ENCODE measurements around the gene UACA. TPM values are rescaled to one million over a fixed set of nuclear protein-coding genes. Genes with fewer than 3 reads are reported as not detected.

Gene UACA
- total RNA-seq, 1 experiment from 2014 or later: 141 TPM

- H3K4me3 ChIP-seq (ENCODE audit: low read depth, low read length): no peak overlapping the region
- peak in 1 of 2 experiments; percentile 25 for DNase-seq
- no peaks in the 10 kb centered on the region for H3K36me3 ChIP-seq (ENCODE audit: control insufficient read depth, insufficient read depth, low read length)
- no peaks in the 10 kb centered on the region for H3K27me3 ChIP-seq (replicated peaks; ENCODE audit: control insufficient read depth, insufficient read depth, low read length)
- intact Hi-C loops (cut with micrococcal nuclease; ENCODE audit: unreplicated experiment): loop anchor here (2.0 kb wide), 1 partner anchor 75 kb away; no protein-coding TSS in a partner anchor
- Mint-ChIP-seq H3K4me1 (ENCODE audit: low read depth, unreplicated experiment) (peaks cover 50% of the 10 kb centered on the region), H3K4me3 (ENCODE audit: unreplicated experiment) (peak overlapping the region; percentile 60), H3K27me3 (ENCODE audit: insufficient read depth, unreplicated experiment) (no peaks in the 10 kb centered on the region), H3K36me3 (ENCODE audit: insufficient read depth, unreplicated experiment) (peaks cover 14% of the 10 kb centered on the region), H3K9me3 (ENCODE audit: unreplicated experiment) (peaks cover 7% of the 10 kb centered on the region), H3K27ac (ENCODE audit: unreplicated experiment) (peak overlapping the region; percentile 34)
- ChIA-PET POLR2A (interaction anchor here (0.6 to 1.5 kb wide), 3 partner anchors 9 to 83 kb away, joined by 3 to 8 read pairs (median 5); no protein-coding TSS in a partner anchor), CTCF (interaction anchor here (0.5 to 2.3 kb wide), 4 partner anchors 8 to 71 kb away, joined by 3 to 15 read pairs (median 5); no protein-coding TSS in a partner anchor)
- H3K9me3 ChIP-seq: no peaks in the 10 kb centered on the region; the same call in 1 of the 2 replicates
- no peak for TF ChIP-seq CTCF (IDR thresholded peaks at IDR 0.05; ENCODE audit: insufficient read depth in 1 of 2, low read depth in 1 of 2, low read length in 1 of 2, severe bottlenecking in 1 of 2, unreplicated experiment in 1 of 2)
- BruUV-seq (replicated peaks): no TSS peak
- H3K4me1 ChIP-seq: peaks cover 89% of the 10 kb centered on the region
These were observed 49.3 kb downstream of the UACA start for GRCh38 chr15:70714015-70714414.

DNA sequence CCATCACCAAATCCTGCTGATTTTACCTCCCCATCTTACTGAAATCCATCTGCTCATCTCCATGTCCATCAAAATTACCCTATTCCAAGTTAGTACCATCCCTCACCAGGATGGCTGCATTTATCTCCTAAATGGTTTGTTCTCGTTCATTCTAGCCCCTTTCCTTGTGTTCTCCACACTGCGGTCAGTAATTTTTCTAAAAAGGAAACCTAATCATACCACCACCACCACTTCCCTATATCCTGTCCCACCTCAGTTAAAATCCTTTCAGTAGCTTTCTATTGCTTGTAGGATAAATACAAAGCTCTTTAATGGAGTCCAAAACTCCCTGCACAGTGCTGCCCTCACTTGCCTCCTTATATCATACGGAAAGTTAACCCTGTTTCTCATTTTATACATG is 51.1 kb downstream of the UACA start:
- Histone ChIP-seq H3K27me3 (replicated peaks; ENCODE audit: control insufficient read depth, insufficient read depth, low read length) (no peaks in the 10 kb centered on the region), H3K36me3 (ENCODE audit: control insufficient read depth, insufficient read depth, low read length) (no peaks in the 10 kb centered on the region), H3K4me1 (peaks cover 81% of the 10 kb centered on the region), H3K9me3 (no peaks in the 10 kb centered on the region; the same call in 1 of the 2 replicates), H3K4me3 (ENCODE audit: low read depth, low read length) (no peak overlapping the region)
- peak overlapping the region; percentile 34 for H3K27ac Mint-ChIP-seq (ENCODE audit: unreplicated experiment)
- no peaks in the 10 kb centered on the region for H3K27me3 Mint-ChIP-seq (ENCODE audit: insufficient read depth, unreplicated experiment)
- TF ChIP-seq CTCF (IDR thresholded peaks at IDR 0.05; ENCODE audit: insufficient read depth in 1 of 2, low read depth in 1 of 2, low read length in 1 of 2, severe bottlenecking in 1 of 2, unreplicated experiment in 1 of 2): no peak
- H3K4me1 Mint-ChIP-seq (ENCODE audit: low read depth, unreplicated experiment): peaks cover 43% of the 10 kb centered on the region
- no TSS peak for BruUV-seq (replicated peaks)
- intact Hi-C loops (cut with micrococcal nuclease; ENCODE audit: unreplicated experiment): no loop called here
- ChIA-PET CTCF (interaction anchor here (0.6 to 2.3 kb wide), 2 partner anchors 10 to 77 kb away, joined by 5 to 15 read pairs; no protein-coding TSS in a partner anchor), POLR2A (interaction anchor here (0.5 kb wide), 1 partner anchor 11 kb away, joined by 5 read pairs; no protein-coding TSS in a partner anchor)
- no peaks in the 10 kb centered on the region for H3K9me3 Mint-ChIP-seq (ENCODE audit: unreplicated experiment)
- DNase-seq: no peak
- no peak overlapping the region for H3K4me3 Mint-ChIP-seq (ENCODE audit: unreplicated experiment)
- H3K36me3 Mint-ChIP-seq (ENCODE audit: insufficient read depth, unreplicated experiment): peaks cover 21% of the 10 kb centered on the region

DNA sequence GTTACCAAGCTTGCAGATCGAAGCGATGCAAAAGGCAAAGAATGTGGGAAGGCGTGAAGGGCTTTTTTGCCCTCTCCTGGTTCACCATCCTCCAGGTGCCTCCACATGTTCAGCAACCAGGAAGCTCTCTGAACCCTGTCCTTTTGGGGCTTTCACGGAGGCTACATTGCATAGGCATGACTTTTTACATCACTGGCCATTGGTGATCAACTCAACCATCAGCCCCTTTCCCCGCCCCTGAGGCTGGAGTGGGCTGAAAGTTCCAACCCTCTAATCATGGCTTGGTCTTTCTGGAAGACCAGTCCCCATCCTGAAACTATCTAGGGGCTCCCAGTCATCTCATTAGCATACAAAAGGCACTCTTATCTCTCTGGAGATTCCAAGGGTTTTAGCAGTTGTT is 52.6 kb downstream of the UACA start:
- peak overlapping the region; percentile 87 for H3K27ac Mint-ChIP-seq (ENCODE audit: unreplicated experiment)
- H3K4me1 Mint-ChIP-seq (ENCODE audit: low read depth, unreplicated experiment): peaks cover 38% of the 10 kb centered on the region
- H3K9me3 ChIP-seq: no peaks in the 10 kb centered on the region; the same call in 1 of the 2 replicates
- no peaks in the 10 kb centered on the region for H3K9me3 Mint-ChIP-seq (ENCODE audit: unreplicated experiment)
- H3K36me3 Mint-ChIP-seq (ENCODE audit: insufficient read depth, unreplicated experiment): peaks cover 19% of the 10 kb centered on the region
- H3K4me1 ChIP-seq: peaks cover 68% of the 10 kb centered on the region
- ChIA-PET POLR2A (no interaction called here), CTCF (interaction anchor here (0.8 to 1.1 kb wide), 2 partner anchors 12 to 101 kb away, joined by 3 to 7 read pairs; no protein-coding TSS in a partner anchor)
- no peaks in the 10 kb centered on the region for H3K27me3 ChIP-seq (replicated peaks; ENCODE audit: control insufficient read depth, insufficient read depth, low read length)
- no peaks in the 10 kb centered on the region for H3K27me3 Mint-ChIP-seq (ENCODE audit: insufficient read depth, unreplicated experiment)
- no peaks in the 10 kb centered on the region for H3K36me3 ChIP-seq (ENCODE audit: control insufficient read depth, insufficient read depth, low read length)
- H3K4me3 Mint-ChIP-seq (ENCODE audit: unreplicated experiment): peak overlapping the region; percentile 69
- peak overlapping the region; percentile 23 for H3K4me3 ChIP-seq (ENCODE audit: low read depth, low read length)
- intact Hi-C loops (cut with micrococcal nuclease; ENCODE audit: unreplicated experiment): loop anchor here (1.0 kb wide), 2 partner anchors 7 to 10 kb away; no protein-coding TSS in a partner anchor
- TF ChIP-seq CTCF (IDR thresholded peaks at IDR 0.05; ENCODE audit: insufficient read depth in 1 of 2, low read depth in 1 of 2, low read length in 1 of 2, severe bottlenecking in 1 of 2, unreplicated experiment in 1 of 2): no peak
- peak; percentile 68 to 77 for DNase-seq
- BruUV-seq (replicated peaks): no TSS peak

All from Caco-2 (cell line).